WERI-Rb-1 (cell line): ENCODE data around the gene FRAS1.

Source experiments
- DNase-seq: peaks from one replicate; pipeline ENCODE4 v3.0.0-alpha.2; 2020
- H3K27ac ChIP-seq: fragments of 250-450 bp; sonication (Bioruptor Pico); 2 replicates; pipeline ENCODE4 v1.5.1; 2020; ENCODE audit warnings: mild to moderate bottlenecking, moderate library complexity
- H3K27me3 ChIP-seq: fragments of 250-450 bp; sonication (Bioruptor Pico); 2 replicates; pipeline ENCODE4 v1.5.1; 2021; ENCODE audit warnings: mild to moderate bottlenecking, low read depth, moderate library complexity; ENCODE audit not compliant: insufficient read depth, severe bottlenecking
- H3K36me3 ChIP-seq: fragments of 250-450 bp; sonication (Bioruptor Pico); 2 replicates; pipeline ENCODE4 v1.5.1; 2020; ENCODE audit warnings: mild to moderate bottlenecking, moderate library complexity
- H3K4me3 ChIP-seq: 2 replicates; pipeline ENCODE4 v1.5.1; 2011; ENCODE audit warnings: low read depth, mild to moderate bottlenecking, control low read depth, low read length
- H3K9me3 ChIP-seq: fragments of 250-450 bp; sonication (Bioruptor Pico); 2 replicates; pipeline ENCODE4 v1.5.1; 2021; ENCODE audit warnings: mild to moderate bottlenecking, moderate library complexity; ENCODE audit not compliant: severe bottlenecking
- TF ChIP-seq, protein P1 (sequence below): IDR thresholded peaks from 2 replicates; pipeline ENCODE4 v1.5.1; 2011; ENCODE audit warnings: low read depth, mild to moderate bottlenecking, control low read depth, inconsistent platforms, low read length

Gene FRAS1

DNA sequence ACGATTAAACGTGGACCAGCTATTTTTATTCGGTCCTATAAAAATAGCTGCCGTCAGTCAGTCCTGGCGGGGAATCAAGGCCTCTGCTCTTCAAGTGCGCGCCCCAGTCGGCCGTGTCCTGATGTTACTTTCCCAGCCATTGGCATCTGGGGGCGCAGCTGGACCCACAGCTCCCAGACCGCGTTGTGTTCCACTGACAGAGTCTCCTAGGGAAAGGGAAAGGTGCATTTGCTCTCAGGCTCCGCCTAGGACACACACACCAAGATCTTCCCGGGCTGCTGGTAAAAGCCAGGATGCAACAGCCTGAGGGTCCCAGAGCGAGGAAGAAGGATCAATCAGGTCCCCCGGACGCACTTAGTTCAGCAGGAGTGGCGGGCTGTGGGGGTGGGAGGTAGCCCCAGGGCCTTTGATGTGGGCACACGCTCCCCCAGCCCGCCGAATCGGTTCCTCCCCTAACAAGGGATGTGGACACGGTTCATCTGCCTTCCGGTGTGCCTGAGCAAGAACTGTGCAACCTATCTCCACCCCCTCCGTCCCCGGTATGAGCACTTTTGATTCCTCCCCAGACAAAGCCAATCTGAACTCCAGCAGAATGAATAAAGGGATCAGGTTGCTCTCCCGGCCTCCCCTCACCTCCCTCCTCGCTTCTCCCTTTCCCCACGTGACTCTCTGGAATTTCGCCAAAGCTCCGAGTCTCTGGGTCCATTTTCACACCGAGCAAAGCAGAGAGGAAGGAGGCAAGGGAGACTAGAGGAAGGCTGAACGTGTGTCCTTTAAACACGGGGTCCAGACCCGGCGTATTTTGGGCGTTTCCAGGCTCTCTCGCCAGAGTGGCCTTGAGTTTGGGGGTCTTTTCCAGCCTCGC lies 626 bp upstream of the FRAS1 start:
- TF ChIP-seq, protein P1, sequence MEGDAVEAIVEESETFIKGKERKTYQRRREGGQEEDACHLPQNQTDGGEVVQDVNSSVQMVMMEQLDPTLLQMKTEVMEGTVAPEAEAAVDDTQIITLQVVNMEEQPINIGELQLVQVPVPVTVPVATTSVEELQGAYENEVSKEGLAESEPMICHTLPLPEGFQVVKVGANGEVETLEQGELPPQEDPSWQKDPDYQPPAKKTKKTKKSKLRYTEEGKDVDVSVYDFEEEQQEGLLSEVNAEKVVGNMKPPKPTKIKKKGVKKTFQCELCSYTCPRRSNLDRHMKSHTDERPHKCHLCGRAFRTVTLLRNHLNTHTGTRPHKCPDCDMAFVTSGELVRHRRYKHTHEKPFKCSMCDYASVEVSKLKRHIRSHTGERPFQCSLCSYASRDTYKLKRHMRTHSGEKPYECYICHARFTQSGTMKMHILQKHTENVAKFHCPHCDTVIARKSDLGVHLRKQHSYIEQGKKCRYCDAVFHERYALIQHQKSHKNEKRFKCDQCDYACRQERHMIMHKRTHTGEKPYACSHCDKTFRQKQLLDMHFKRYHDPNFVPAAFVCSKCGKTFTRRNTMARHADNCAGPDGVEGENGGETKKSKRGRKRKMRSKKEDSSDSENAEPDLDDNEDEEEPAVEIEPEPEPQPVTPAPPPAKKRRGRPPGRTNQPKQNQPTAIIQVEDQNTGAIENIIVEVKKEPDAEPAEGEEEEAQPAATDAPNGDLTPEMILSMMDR, result no peak
- peak; percentile 24 for DNase-seq
- H3K4me3 ChIP-seq, result peak overlapping the region; percentile 35
- H3K36me3 ChIP-seq, result no peaks in the 10 kb centered on the region
- peaks cover 50% of the 10 kb centered on the region for H3K27me3 ChIP-seq
- no peak overlapping the region for H3K27ac ChIP-seq
- no peaks in the 10 kb centered on the region for H3K9me3 ChIP-seq

DNA sequence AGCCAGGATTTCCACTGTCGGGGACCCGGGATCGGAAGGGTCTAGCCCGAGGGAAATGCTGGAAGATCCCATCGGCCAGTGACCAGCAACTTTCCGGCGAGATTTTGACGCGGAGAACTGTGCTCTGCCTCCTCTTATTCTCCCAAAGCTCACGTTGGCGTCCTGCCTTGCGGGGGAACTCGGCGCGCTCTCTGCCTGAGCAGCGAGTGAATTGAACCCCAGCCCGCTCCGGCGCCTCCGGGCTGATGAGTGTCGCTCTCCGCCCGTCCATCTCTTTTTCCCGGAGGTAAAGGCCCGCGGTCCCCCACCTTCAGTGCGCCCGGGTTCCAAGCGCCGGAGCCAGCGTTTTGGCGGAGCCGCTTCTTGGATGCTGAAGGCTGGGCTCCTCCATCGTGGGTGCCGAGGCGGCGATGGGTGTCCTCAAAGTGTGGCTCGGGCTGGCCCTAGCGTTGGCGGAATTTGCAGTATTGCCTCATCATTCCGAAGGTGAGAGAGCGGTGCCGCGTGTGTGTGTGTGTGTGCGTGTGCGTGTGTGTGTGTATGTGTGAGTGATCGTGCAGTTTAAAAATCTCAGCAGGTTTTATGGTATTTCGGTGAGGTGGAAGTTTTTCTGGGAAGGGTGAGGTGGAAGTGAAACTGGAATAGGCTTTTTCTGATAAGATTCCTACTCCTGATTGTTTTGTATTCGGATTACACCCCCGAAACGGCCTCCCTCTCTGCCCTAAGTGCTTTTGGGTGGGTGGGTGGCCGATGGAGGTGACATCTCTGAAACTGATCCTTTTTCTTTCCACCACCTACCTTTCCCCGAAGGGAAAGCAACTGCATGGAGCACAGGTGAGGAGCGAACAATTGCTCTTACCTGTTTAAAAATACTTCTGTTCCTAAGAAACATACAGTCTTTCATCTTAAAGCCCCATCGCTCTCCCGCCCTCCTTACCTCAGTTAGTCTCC lies 752 bp downstream of the FRAS1 start:
- H3K27ac ChIP-seq, result no peak overlapping the region
- H3K4me3 ChIP-seq, result peak overlapping the region; percentile 35
- peaks cover 54% of the 10 kb centered on the region for H3K27me3 ChIP-seq
- H3K36me3 ChIP-seq, result no peaks in the 10 kb centered on the region
- TF ChIP-seq, protein P1, result no peak
- no peaks in the 10 kb centered on the region for H3K9me3 ChIP-seq
- peak; percentile 15 for DNase-seq

DNA sequence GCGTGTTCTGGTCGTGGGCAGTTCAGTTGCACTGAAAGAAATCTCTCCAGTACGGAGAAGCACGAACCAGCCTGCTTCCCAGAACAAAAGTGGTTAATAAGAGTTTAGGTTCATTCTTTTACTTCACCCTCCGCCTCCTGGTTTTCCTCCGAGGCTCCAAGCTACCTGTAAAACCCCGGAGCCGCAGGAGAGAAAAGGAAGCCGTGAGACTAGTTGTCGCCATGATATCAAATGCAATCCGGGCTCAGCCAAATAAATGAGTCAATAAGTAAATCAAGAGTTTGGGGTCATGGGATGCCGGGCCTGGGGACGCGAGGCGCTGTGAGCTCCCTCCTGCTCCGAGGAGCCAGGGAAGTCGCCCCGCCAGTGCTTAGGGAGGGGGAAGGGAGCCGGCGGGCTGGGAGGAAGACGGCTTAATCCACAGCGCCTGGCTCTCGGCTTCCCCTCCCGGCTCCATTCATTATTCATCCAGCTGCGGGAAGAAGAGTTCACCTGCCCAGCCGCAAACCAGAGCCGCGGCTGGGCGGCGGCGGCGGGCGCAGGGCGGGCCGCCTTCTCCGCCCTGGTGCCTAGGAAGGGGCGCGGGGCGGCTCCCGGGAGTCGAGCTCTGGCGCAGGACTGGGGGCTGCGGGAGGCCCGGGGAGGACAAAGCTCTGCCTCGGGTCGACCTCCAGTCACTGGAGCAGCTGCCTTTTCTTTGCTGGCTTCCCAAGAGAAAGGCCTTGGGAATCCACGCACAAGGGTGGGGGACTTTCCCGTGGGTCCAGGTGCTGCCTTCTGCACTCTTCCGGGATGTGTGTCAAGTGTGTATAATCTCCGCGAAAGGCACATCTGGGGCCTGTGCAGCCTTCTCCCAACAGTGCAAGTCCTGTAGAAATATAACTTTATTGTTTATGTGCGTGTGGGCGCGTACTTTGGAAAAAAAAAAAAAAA lies 1.7 kb downstream of the FRAS1 start:
- peak; percentile 59 for DNase-seq
- Histone ChIP-seq H3K9me3 (no peaks in the 10 kb centered on the region), H3K27ac (no peak overlapping the region), H3K4me3 (peak overlapping the region; percentile 35), H3K27me3 (peaks cover 51% of the 10 kb centered on the region), H3K36me3 (no peaks in the 10 kb centered on the region)
- TF ChIP-seq, protein P1, result no peak

DNA sequence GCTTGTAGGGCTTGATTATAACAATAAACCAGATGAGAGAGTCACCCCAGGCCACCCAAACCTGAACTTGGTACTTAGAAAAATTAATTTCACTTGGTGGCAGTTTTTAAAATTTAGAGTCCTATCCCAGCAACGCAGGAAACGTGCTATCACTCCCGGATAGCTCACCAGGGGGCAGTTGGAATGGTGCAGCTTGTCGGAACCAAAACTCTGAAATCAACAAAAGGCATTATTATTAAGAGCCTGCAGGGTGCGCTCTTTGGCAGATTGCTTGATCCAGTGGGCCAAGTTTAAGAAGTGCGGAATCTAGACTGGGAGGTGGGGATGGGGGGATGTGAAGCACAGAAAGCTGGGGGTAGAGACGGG lies 2.4 kb downstream of the FRAS1 start:
- Histone ChIP-seq H3K27ac (no peak overlapping the region), H3K27me3 (peaks cover 50% of the 10 kb centered on the region), H3K36me3 (no peaks in the 10 kb centered on the region), H3K4me3 (peak overlapping the region; percentile 35), H3K9me3 (no peaks in the 10 kb centered on the region)
- DNase-seq, result peak; percentile 44
- TF ChIP-seq, protein P1, result peak; percentile 63

DNA sequence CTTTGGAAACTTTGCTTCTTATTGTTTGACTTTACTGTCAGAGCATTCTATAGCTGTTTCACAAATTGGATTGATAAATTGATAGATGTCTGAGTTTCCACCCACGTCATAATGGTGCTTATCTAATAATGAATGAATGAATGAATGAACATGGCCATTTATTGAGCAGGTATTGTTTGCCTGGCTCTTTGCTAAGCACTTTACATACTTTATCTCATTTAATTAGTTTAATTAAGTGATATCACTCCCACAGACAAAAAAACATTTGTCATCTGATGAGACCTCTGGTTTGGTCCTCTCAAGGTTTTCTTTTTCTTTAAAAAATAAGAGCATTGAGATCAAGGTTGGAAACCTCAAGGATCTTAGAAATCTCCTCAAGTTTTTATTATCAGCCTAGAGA lies 2.8 kb downstream of the FRAS1 start:
- Histone ChIP-seq H3K4me3 (no peak overlapping the region), H3K27ac (no peak overlapping the region), H3K36me3 (no peaks in the 10 kb centered on the region), H3K27me3 (peaks cover 46% of the 10 kb centered on the region), H3K9me3 (no peaks in the 10 kb centered on the region)
- TF ChIP-seq, protein P1, result no peak
- no peak for DNase-seq
